ENCODE results near the gene PTGER4.

The PTGER4 gene

GRCh38 chr5:40733434-40733833 lies 53.7 kb downstream of the PTGER4 start:
- no peak for TF ChIP-seq CTCF (IDR thresholded peaks at IDR 0.05; ENCODE audit: low read depth, low read length)
- Histone ChIP-seq H3K4me3 (ENCODE audit: low read depth, low read length) (no peak overlapping the region), H3K27ac (no peak overlapping the region), H3K9me3 (ENCODE audit: severe bottlenecking) (no peaks in the 10 kb centered on the region), H3K36me3 (no peaks in the 10 kb centered on the region), H3K27me3 (ENCODE audit: insufficient read depth, low read depth, severe bottlenecking) (no peaks in the 10 kb centered on the region)
- DNase-seq = peak; percentile 60

- no peak for DNase-seq
- no peak for TF ChIP-seq CTCF (IDR thresholded peaks at IDR 0.05; ENCODE audit: low read depth, low read length)
- no peaks in the 10 kb centered on the region for H3K27me3 ChIP-seq (ENCODE audit: insufficient read depth, low read depth, severe bottlenecking)
- no peak overlapping the region for H3K27ac ChIP-seq
- H3K9me3 ChIP-seq (ENCODE audit: severe bottlenecking) = no peaks in the 10 kb centered on the region
- no peaks in the 10 kb centered on the region for H3K36me3 ChIP-seq
- H3K4me3 ChIP-seq (ENCODE audit: low read depth, low read length) = no peak overlapping the region
These were observed 54.3 kb downstream of the PTGER4 start for GRCh38 chr5:40733879-40734563.

- Histone ChIP-seq H3K27ac (no peak overlapping the region), H3K27me3 (ENCODE audit: insufficient read depth, low read depth, severe bottlenecking) (no peaks in the 10 kb centered on the region), H3K4me3 (ENCODE audit: low read depth, low read length) (no peak overlapping the region), H3K9me3 (ENCODE audit: severe bottlenecking) (peaks cover 2% of the 10 kb centered on the region), H3K36me3 (peaks cover 3% of the 10 kb centered on the region; the same call in 1 of the 2 replicates)
- DNase-seq = no peak
- TF ChIP-seq CTCF (IDR thresholded peaks at IDR 0.05; ENCODE audit: low read depth, low read length) = no peak
These were observed 55.3 kb downstream of the PTGER4 start for GRCh38 chr5:40734986-40735385.

- H3K27me3 ChIP-seq (ENCODE audit: insufficient read depth, low read depth, severe bottlenecking) = no peaks in the 10 kb centered on the region
- TF ChIP-seq CTCF (IDR thresholded peaks at IDR 0.05; ENCODE audit: low read depth, low read length) = no peak
- H3K4me3 ChIP-seq (ENCODE audit: low read depth, low read length) = no peak overlapping the region
- peaks cover 2% of the 10 kb centered on the region for H3K9me3 ChIP-seq (ENCODE audit: severe bottlenecking)
- no peak overlapping the region for H3K27ac ChIP-seq
- H3K36me3 ChIP-seq = peaks cover 8% of the 10 kb centered on the region
- no peak for DNase-seq
These were observed 55.9 kb downstream of the PTGER4 start for GRCh38 chr5:40735609-40736008.

- peaks cover 13% of the 10 kb centered on the region for H3K36me3 ChIP-seq
- no peak overlapping the region for H3K4me3 ChIP-seq (ENCODE audit: low read depth, low read length)
- no peak overlapping the region for H3K27ac ChIP-seq
- TF ChIP-seq CTCF (IDR thresholded peaks at IDR 0.05; ENCODE audit: low read depth, low read length) = peak; percentile 31; the same call in 1 of the 2 replicates
- H3K27me3 ChIP-seq (ENCODE audit: insufficient read depth, low read depth, severe bottlenecking) = no peaks in the 10 kb centered on the region
- H3K9me3 ChIP-seq (ENCODE audit: severe bottlenecking) = peaks cover 2% of the 10 kb centered on the region
- DNase-seq = no peak
These were observed 56.6 kb downstream of the PTGER4 start for GRCh38 chr5:40736103-40736875.
